Erythroblast (primary cell): ENCODE results near the gene MGAT4A.

ENCODE experiments used
- DNase-seq, 2 experiments: peaks; one replicate each; lab custom pipeline; 2025; lab: John Stamatoyannopoulos, UW
- GATA1 ChIP-seq: IDR thresholded peaks from 2 replicates; pipeline ENCODE4 v1.6.1; 2011; ENCODE audit warnings: low read depth, mild to moderate bottlenecking, control low read depth, low read length, moderate library complexity
- POLR2A ChIP-seq: IDR thresholded peaks from 2 replicates; pipeline ENCODE4 v1.6.1; 2011; ENCODE audit warnings: mild to moderate bottlenecking, low read length

Gene MGAT4A

GRCh38 chr2:98731041-98731893 is at the start of gene MGAT4A:
MGAT4A (minus strand) TSS chr2:98731132; CDS start chr2:98726332, 4,800 bp downstream.
- TF ChIP-seq POLR2A (no peak), GATA1 (no peak)
- peak; percentile 70 to 82 for DNase-seq

- DNase-seq: no peak
- TF ChIP-seq POLR2A (no peak), GATA1 (no peak)
Measured at GRCh38 chr2:98778741-98779483, 48.0 kb upstream of the MGAT4A start.

GRCh38 chr2:98778151-98778550 is 47.2 kb upstream of the MGAT4A start:
- TF ChIP-seq POLR2A (no peak), GATA1 (no peak)
- no peak for DNase-seq

- TF ChIP-seq GATA1 (no peak), POLR2A (no peak)
- no peak for DNase-seq
Measured at GRCh38 chr2:98777710-98778109, 46.8 kb upstream of the MGAT4A start.

- DNase-seq: no peak
- TF ChIP-seq POLR2A: no peak
Measured at GRCh38 chr2:98777076-98777475, 46.1 kb upstream of the MGAT4A start.

GRCh38 chr2:98776136-98776535 is 45.2 kb upstream of the MGAT4A start:
- no peak for DNase-seq
- no peak for TF ChIP-seq POLR2A
- no peak for TF ChIP-seq GATA1

- TF ChIP-seq GATA1 (no peak), POLR2A (no peak)
- no peak for DNase-seq
Measured at GRCh38 chr2:98775146-98775986, 44.4 kb upstream of the MGAT4A start.

GRCh38 chr2:98773907-98774306 is 43.0 kb upstream of the MGAT4A start:
- no peak for DNase-seq
- TF ChIP-seq GATA1 (no peak), POLR2A (no peak)

- DNase-seq: no peak
- TF ChIP-seq POLR2A: no peak
- no peak for TF ChIP-seq GATA1
Measured at GRCh38 chr2:98773169-98773568, 42.2 kb upstream of the MGAT4A start.

- TF ChIP-seq POLR2A (no peak), GATA1 (no peak)
- no peak for DNase-seq
Measured at GRCh38 chr2:98772536-98772935, 41.6 kb upstream of the MGAT4A start.

- TF ChIP-seq GATA1: no peak
- no peak for DNase-seq
Measured at GRCh38 chr2:98771721-98772524, 41.0 kb upstream of the MGAT4A start.

GRCh38 chr2:98771264-98771663 is 40.3 kb upstream of the MGAT4A start:
- no peak for TF ChIP-seq GATA1
- TF ChIP-seq POLR2A: no peak
- no peak for DNase-seq

- TF ChIP-seq GATA1: no peak
- TF ChIP-seq POLR2A: no peak
- no peak for DNase-seq
Measured at GRCh38 chr2:98769784-98770183, 38.9 kb upstream of the MGAT4A start.

- no peak for DNase-seq
- TF ChIP-seq POLR2A (no peak), GATA1 (no peak)
Measured at GRCh38 chr2:98769114-98769476, 38.2 kb upstream of the MGAT4A start.
